ENCODE measurements around the gene TSHZ3. TPM values are rescaled to one million over a fixed set of nuclear protein-coding genes. Genes with fewer than 3 reads are reported as not detected.

TSHZ3 gene
- total and polyA plus RNA-seq, 7 donors, result 0.46 to 27.7 (median 16.1) TPM

GRCh38 chr19:31266196-31266595 is 83.0 kb downstream of the TSHZ3 start:
- H3K27me3 ChIP-seq, result no peaks in the 10 kb centered on the region
- WGBS, 2 donors, result 81 to 84% methylated on average over 4 of the region's 4 CpGs
- peak; percentile 22 for DNase-seq
- H3K4me1 ChIP-seq, result peaks cover 0 to 22% (median 21%) of the 10 kb centered on the region in 4 donors
- H3K4me3 ChIP-seq, result no peak overlapping the region
- H3K36me3 ChIP-seq, result no peaks in the 10 kb centered on the region
- no peak for TF ChIP-seq POLR2A (IDR thresholded peaks at IDR 0.05)
- TF ChIP-seq EP300 (IDR thresholded peaks at IDR 0.05), result no peak
- no peak for TF ChIP-seq POLR2AphosphoS5 (IDR thresholded peaks at IDR 0.05)
- no peak for TF ChIP-seq CTCF (IDR thresholded peaks at IDR 0.05)
- intact Hi-C loops (cut with DNase I), result no loop called here
- no peak overlapping the region for H3K27ac ChIP-seq
- H3K9me3 ChIP-seq, result no peaks in the 10 kb centered on the region

GRCh38 chr19:31264041-31264778 is 85.0 kb downstream of the TSHZ3 start:
- peak; percentile 52 for DNase-seq
- H3K36me3 ChIP-seq, result no peaks in the 10 kb centered on the region
- WGBS, 2 donors, result 62 to 81% methylated on average over 9 of the region's 9 CpGs
- no peak overlapping the region for H3K4me3 ChIP-seq
- H3K27me3 ChIP-seq, result no peaks in the 10 kb centered on the region
- H3K9me3 ChIP-seq, result no peaks in the 10 kb centered on the region
- no peak for TF ChIP-seq EP300 (IDR thresholded peaks at IDR 0.05)
- no peak for TF ChIP-seq POLR2AphosphoS5 (IDR thresholded peaks at IDR 0.05)
- no peak for TF ChIP-seq CTCF (IDR thresholded peaks at IDR 0.05)
- TF ChIP-seq POLR2A (IDR thresholded peaks at IDR 0.05), result no peak
- peaks cover 0 to 31% (median 30%) of the 10 kb centered on the region in 4 donors for H3K4me1 ChIP-seq
- intact Hi-C loops (cut with DNase I), result loop anchor here (5.0 kb wide), 1 partner anchor 88 kb away; no protein-coding TSS in a partner anchor
- no peak overlapping the region for H3K27ac ChIP-seq

GRCh38 chr19:31263328-31263727 is 85.9 kb downstream of the TSHZ3 start:
- no peak overlapping the region for H3K27ac ChIP-seq
- TF ChIP-seq POLR2AphosphoS5 (IDR thresholded peaks at IDR 0.05), result no peak
- no peak for TF ChIP-seq EP300 (IDR thresholded peaks at IDR 0.05)
- TF ChIP-seq CTCF (IDR thresholded peaks at IDR 0.05), result no peak
- TF ChIP-seq POLR2A (IDR thresholded peaks at IDR 0.05), result no peak
- H3K36me3 ChIP-seq, result no peaks in the 10 kb centered on the region
- intact Hi-C loops (cut with DNase I), result loop anchor here (5.0 kb wide), 1 partner anchor 89 kb away; no protein-coding TSS in a partner anchor
- no peak overlapping the region for H3K4me3 ChIP-seq
- peaks cover 0 to 31% (median 30%) of the 10 kb centered on the region in 4 donors for H3K4me1 ChIP-seq
- H3K9me3 ChIP-seq, result no peaks in the 10 kb centered on the region
- no peaks in the 10 kb centered on the region for H3K27me3 ChIP-seq
- DNase-seq, result peak; percentile 24
- 71 to 76% methylated on average over 9 of the region's 9 CpGs for WGBS, 2 donors

GRCh38 chr19:31262725-31263191 is 86.5 kb downstream of the TSHZ3 start:
- Histone ChIP-seq H3K36me3 (no peaks in the 10 kb centered on the region), H3K9me3 (no peaks in the 10 kb centered on the region), H3K27me3 (no peaks in the 10 kb centered on the region), H3K4me3 (no peak overlapping the region), H3K4me1 (peaks cover 0 to 31% (median 30%) of the 10 kb centered on the region in 4 donors), H3K27ac (no peak overlapping the region)
- DNase-seq, result no peak
- WGBS, 2 donors, result 64 to 70% methylated on average over 10 of the region's 10 CpGs
- intact Hi-C loops (cut with DNase I), result loop anchor here (5.0 kb wide), 1 partner anchor 90 kb away; no protein-coding TSS in a partner anchor
- TF ChIP-seq POLR2A (IDR thresholded peaks at IDR 0.05), result no peak
- TF ChIP-seq EP300 (IDR thresholded peaks at IDR 0.05), result no peak
- TF ChIP-seq CTCF (IDR thresholded peaks at IDR 0.05), result no peak
- TF ChIP-seq POLR2AphosphoS5 (IDR thresholded peaks at IDR 0.05), result no peak

All from sigmoid colon (tissue), 7 donors.